Mesendoderm (in vitro differentiated cells): ENCODE results near the gene APCDD1.

Experiments
- DNase-seq: peaks from one replicate; pipeline ENCODE4 v3.0.0; 2013
- H2AK5ac ChIP-seq: 2 replicates; pipeline ENCODE4 v1.6.1; 2013; ENCODE audit warnings: low read length, inconsistent platforms
- H2BK120ac ChIP-seq: 2 replicates; pipeline ENCODE4 v1.6.1; 2013; ENCODE audit warnings: low read depth, mild to moderate bottlenecking, low read length, moderate library complexity, mixed read lengths
- H2BK15ac ChIP-seq: replicated peaks from 2 replicates; pipeline ENCODE4 v1.6.1; 2013; ENCODE audit warnings: low read depth, mild to moderate bottlenecking, moderate library complexity
- H2BK5ac ChIP-seq: 2 replicates; pipeline ENCODE4 v1.6.1; 2013; ENCODE audit warnings: low read length, inconsistent platforms
- H3K18ac ChIP-seq: 2 replicates; pipeline ENCODE4 v1.6.1; 2013; ENCODE audit warnings: mild to moderate bottlenecking, low read length, mixed read lengths
- H3K23ac ChIP-seq: one replicate; pipeline ENCODE4 v1.6.1; 2013; ENCODE audit warnings: low read length
- H3K27ac ChIP-seq: 2 replicates; pipeline ENCODE4 v1.5.1; 2013; ENCODE audit warnings: low read depth, mild to moderate bottlenecking, inconsistent platforms, low read length, moderate library complexity
- H3K27me3 ChIP-seq: 2 replicates; pipeline ENCODE4 v1.6.1; 2013; ENCODE audit warnings: low read length, control low read depth, mild to moderate bottlenecking, inconsistent platforms; ENCODE audit not compliant: insufficient read depth, poor library complexity
- H3K36me3 ChIP-seq: 2 replicates; pipeline ENCODE4 v1.6.1; 2013; ENCODE audit warnings: low read length, inconsistent platforms; ENCODE audit not compliant: control insufficient read depth, insufficient read depth
- H3K4ac ChIP-seq: one replicate; pipeline ENCODE4 v1.6.1; 2013; ENCODE audit warnings: low read depth, mild to moderate bottlenecking, low read length, moderate library complexity
- H3K4me1 ChIP-seq: 2 replicates; pipeline ENCODE4 v1.6.1; 2013; ENCODE audit warnings: low read depth, low read length, inconsistent platforms; ENCODE audit not compliant: control insufficient read depth
- H3K4me2 ChIP-seq: 2 replicates; pipeline ENCODE4 v1.6.1; 2013; ENCODE audit warnings: low read length
- H3K4me3 ChIP-seq: 2 replicates; pipeline ENCODE4 v1.5.1; 2013; ENCODE audit warnings: mild to moderate bottlenecking, low read length
- H3K56ac ChIP-seq: one replicate; pipeline ENCODE4 v1.6.1; 2013; ENCODE audit warnings: low read length
- H3K79me1 ChIP-seq: 2 replicates; pipeline ENCODE4 v1.6.1; 2013; ENCODE audit warnings: low read length, inconsistent platforms
- H3K79me2 ChIP-seq: 2 replicates; pipeline ENCODE4 v1.6.1; 2013; ENCODE audit warnings: mild to moderate bottlenecking, low read length; ENCODE audit not compliant: control insufficient read depth, insufficient read depth
- H3K9ac ChIP-seq: 2 replicates; pipeline ENCODE4 v1.6.1; 2013; ENCODE audit warnings: low read length, inconsistent platforms
- H4K5ac ChIP-seq: one replicate; pipeline ENCODE4 v1.6.1; 2013; ENCODE audit warnings: low read length
- H4K8ac ChIP-seq: one replicate; pipeline ENCODE4 v1.6.1; 2013; ENCODE audit warnings: low read depth, mild to moderate bottlenecking, control low read depth, low read length, moderate library complexity
- WGBS: extraction: QIAGEN DNeasy Blood & Tissue Kit; methylation state at CpG from one replicate; pipeline ENCODE4 v1.1.7; 2013; ENCODE audit warnings: low lambda C conversion rate, missing lambda C conversion rate; ENCODE audit not compliant: insufficient coverage; ENCODE audit errors: extremely low coverage; 5-methylcytosine and 5-hydroxymethylcytosine counted together

Gene APCDD1

GRCh38 chr18:10521566-10521965, 67.1 kb downstream of the APCDD1 start:
- Histone ChIP-seq H3K56ac (no peak overlapping the region), H3K79me1 (peaks cover 2% of the 10 kb centered on the region), H3K18ac (no peak overlapping the region), H2BK15ac (no peak overlapping the region), H3K79me2 (peaks cover 4% of the 10 kb centered on the region), H2BK5ac (no peak overlapping the region), H3K36me3 (no peaks in the 10 kb centered on the region), H3K27me3 (no peaks in the 10 kb centered on the region), H3K9ac (no peak overlapping the region), H3K4me3 (no peak overlapping the region), H3K23ac (no peak overlapping the region), H3K27ac (no peak overlapping the region), H3K4ac (no peak overlapping the region), H2AK5ac (peak overlapping the region; percentile 18), H4K8ac (no peak overlapping the region), H3K4me1 (no peaks in the 10 kb centered on the region), H3K4me2 (no peak overlapping the region), H2BK120ac (no peak overlapping the region), H4K5ac (no peak overlapping the region)
- WGBS, result no CpG with 5 or more reads among the region's 8 CpGs
- no peak for DNase-seq

DNA sequence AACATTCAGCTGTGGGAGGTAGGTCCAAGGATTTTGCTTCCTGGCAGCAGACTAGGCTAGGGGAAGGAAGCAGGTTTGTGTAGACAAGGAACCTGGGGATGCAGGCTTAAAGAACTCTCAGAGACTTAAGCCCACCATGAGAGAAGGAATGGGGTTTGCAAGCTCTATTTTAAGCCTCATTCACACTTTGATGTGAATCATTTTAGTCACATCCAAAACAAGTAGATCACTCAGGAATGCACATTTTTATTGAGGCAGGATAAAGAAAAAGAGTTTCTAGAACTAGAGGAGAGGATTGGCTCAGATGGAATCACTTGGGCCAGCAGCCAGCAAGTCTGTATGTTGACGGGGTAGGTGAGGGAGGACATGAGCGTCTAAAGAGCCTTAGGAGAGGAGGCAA, 68.1 kb downstream of the APCDD1 start:
- peaks cover 11% of the 10 kb centered on the region for H3K79me2 ChIP-seq
- no peak overlapping the region for H2BK15ac ChIP-seq
- peaks cover 4% of the 10 kb centered on the region for H3K79me1 ChIP-seq
- no peak overlapping the region for H2BK120ac ChIP-seq
- DNase-seq, result no peak
- H2AK5ac ChIP-seq, result no peak overlapping the region
- H3K36me3 ChIP-seq, result no peaks in the 10 kb centered on the region
- H3K23ac ChIP-seq, result no peak overlapping the region
- WGBS, result no CpG with 5 or more reads among the region's 2 CpGs
- peaks cover under 1% of the 10 kb centered on the region for H3K4me1 ChIP-seq
- H3K18ac ChIP-seq, result no peak overlapping the region
- H2BK5ac ChIP-seq, result no peak overlapping the region
- no peak overlapping the region for H3K9ac ChIP-seq
- H4K5ac ChIP-seq, result no peak overlapping the region
- no peaks in the 10 kb centered on the region for H3K27me3 ChIP-seq
- H4K8ac ChIP-seq, result no peak overlapping the region
- no peak overlapping the region for H3K4me3 ChIP-seq
- H3K4ac ChIP-seq, result no peak overlapping the region
- no peak overlapping the region for H3K27ac ChIP-seq
- H3K56ac ChIP-seq, result no peak overlapping the region
- H3K4me2 ChIP-seq, result no peak overlapping the region

- H3K36me3 ChIP-seq, result no peaks in the 10 kb centered on the region
- H4K5ac ChIP-seq, result no peak overlapping the region
- no peak overlapping the region for H2AK5ac ChIP-seq
- no peak overlapping the region for H3K56ac ChIP-seq
- H3K27me3 ChIP-seq, result no peaks in the 10 kb centered on the region
- no peak overlapping the region for H3K9ac ChIP-seq
- H3K4me2 ChIP-seq, result no peak overlapping the region
- H2BK120ac ChIP-seq, result no peak overlapping the region
- H3K4me3 ChIP-seq, result no peak overlapping the region
- peaks cover 21% of the 10 kb centered on the region for H3K79me2 ChIP-seq
- no peak overlapping the region for H3K4ac ChIP-seq
- peaks cover 5% of the 10 kb centered on the region for H3K79me1 ChIP-seq
- H4K8ac ChIP-seq, result no peak overlapping the region
- H2BK5ac ChIP-seq, result no peak overlapping the region
- H3K4me1 ChIP-seq, result peaks cover 5% of the 10 kb centered on the region
- no peak overlapping the region for H3K23ac ChIP-seq
- no peak overlapping the region for H3K18ac ChIP-seq
- no peak overlapping the region for H3K27ac ChIP-seq
- WGBS, result no CpG with 5 or more reads among the region's 4 CpGs
- H2BK15ac ChIP-seq, result no peak overlapping the region
- DNase-seq, result no peak
Observed at GRCh38 chr18:10523544-10523943, 69.1 kb downstream of the APCDD1 start.

DNA sequence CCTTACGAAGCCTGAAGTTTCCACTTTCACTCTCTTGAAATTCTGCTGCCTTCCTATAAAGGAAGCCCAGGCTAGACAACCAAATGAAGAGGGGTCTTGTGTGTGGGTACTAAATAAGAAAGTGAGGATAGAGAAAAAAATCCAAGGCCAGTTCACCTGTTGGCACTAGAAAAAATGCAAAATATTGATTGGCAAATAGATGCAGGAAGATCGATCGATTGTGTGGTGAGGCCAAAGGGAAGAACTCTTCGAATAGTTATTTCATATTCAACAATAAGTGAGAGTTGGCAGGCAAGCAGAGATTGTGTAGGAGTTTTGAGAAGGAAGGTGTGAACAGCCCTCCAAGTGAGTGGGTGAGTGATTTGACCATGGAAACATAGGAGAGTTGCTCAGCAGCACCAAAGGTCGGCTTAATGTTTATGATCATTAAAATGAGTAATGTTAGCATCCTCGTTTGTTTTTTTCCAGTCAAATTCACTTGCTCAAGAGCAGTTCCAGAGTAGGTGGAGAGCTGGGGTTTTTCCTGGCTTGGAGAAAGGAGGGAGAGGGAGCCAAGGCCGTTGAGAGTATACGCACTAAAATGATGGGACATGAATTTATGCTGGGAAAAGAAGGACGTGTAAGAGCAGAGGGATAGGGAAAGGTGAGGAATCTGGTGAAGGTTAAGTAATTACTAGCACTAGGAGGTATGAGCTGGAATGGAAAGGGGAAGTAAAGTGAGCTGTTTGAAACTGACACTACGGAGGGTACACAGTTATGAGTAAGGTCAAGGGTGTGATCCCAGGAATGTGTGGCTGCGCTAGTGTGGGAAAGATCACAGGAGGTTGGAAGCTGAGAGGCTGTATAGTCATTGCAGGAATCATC, 70.3 kb downstream of the APCDD1 start:
- Histone ChIP-seq H3K4me1 (peaks cover 5% of the 10 kb centered on the region), H2BK5ac (no peak overlapping the region), H3K27ac (no peak overlapping the region), H3K23ac (no peak overlapping the region), H3K79me1 (peaks cover 5% of the 10 kb centered on the region), H3K4me2 (no peak overlapping the region), H3K27me3 (no peaks in the 10 kb centered on the region), H3K4me3 (no peak overlapping the region), H2AK5ac (no peak overlapping the region), H3K4ac (no peak overlapping the region), H4K5ac (peak overlapping the region; percentile 72), H2BK120ac (no peak overlapping the region), H3K56ac (no peak overlapping the region), H3K9ac (no peak overlapping the region), H3K36me3 (no peaks in the 10 kb centered on the region), H3K79me2 (peaks cover 30% of the 10 kb centered on the region), H2BK15ac (no peak overlapping the region), H4K8ac (peak overlapping the region; percentile 0), H3K18ac (no peak overlapping the region)
- WGBS, result no CpG with 5 or more reads among the region's 11 CpGs
- DNase-seq, result no peak

- Histone ChIP-seq H3K27me3 (no peaks in the 10 kb centered on the region), H3K4me1 (peaks cover 7% of the 10 kb centered on the region), H3K79me1 (peaks cover 8% of the 10 kb centered on the region), H2BK5ac (no peak overlapping the region), H3K79me2 (peaks cover 35% of the 10 kb centered on the region), H2BK120ac (no peak overlapping the region), H2BK15ac (no peak overlapping the region), H3K4me3 (no peak overlapping the region), H4K8ac (peak overlapping the region; percentile 0), H3K4ac (no peak overlapping the region), H3K23ac (no peak overlapping the region), H3K36me3 (no peaks in the 10 kb centered on the region), H3K27ac (no peak overlapping the region), H3K9ac (peak overlapping the region; percentile 41), H2AK5ac (no peak overlapping the region), H3K4me2 (peak overlapping the region; percentile 51), H4K5ac (peak overlapping the region; percentile 72), H3K18ac (no peak overlapping the region), H3K56ac (no peak overlapping the region)
- no peak for DNase-seq
- WGBS, result no CpG with 5 or more reads among the region's 7 CpGs
Observed at GRCh38 chr18:10525371-10525691, 70.9 kb downstream of the APCDD1 start.
